Measurements from ENCODE around the gene FALEC.

Gene FALEC

DNA sequence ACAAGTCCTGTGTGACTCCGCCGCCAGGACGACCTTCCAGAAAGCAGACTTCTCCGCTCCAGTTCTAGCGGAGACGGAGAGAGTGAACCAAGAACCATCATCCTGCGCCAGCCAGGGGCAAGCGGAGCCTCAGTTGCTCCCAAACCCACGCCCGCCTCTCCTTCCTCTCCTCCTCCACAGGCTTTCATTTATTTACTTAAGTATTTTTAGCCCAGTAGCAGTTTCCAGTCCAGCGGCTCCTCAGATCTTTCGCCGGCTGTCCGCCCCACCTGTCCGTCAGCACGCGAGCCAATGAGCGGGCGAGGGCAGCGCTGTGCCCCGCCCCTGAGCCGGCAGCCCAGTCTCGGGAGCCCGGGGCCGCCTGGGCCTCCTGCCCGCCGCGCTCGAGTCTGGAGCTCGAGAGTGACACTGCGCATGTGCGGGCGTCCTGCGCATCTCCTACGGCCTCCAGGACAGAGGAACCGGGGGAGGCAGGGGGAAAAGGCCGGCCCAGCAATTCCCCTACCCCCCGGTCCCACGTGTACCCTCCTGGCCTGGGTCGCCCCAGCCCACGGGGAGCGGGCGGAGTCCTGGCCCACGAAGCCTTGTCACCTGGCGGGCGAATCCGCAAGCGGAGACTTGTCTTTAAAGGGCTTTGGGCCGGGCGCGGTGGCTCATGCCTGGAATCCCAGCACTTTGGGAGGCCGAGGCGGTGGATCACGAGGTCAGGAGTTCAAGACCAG, at the start of gene FALEC:
FALEC (plus strand) TSS at position 425 of the 722 bp plus-strand sequence.
- peak; percentile 70 for FAIRE-seq

DNA sequence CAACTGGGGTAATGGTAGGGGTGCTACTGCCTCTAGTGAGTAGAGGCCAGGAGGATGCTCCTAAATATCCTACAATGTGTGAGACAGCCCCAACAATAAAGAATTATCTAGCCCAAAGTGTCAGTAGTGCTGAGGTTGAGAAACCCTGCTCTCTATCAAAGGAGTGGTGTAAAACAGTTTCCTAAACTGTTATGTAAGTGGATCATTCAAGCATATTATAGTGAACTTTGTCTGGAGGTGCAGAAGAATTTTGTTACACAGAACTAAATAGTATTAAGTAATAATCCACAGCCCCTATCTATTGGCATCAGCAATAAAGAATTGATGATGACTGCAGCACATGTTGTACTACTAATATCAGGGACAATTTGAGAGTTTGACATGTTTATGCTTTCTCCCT, 48.6 kb upstream of the FALEC start:
- FAIRE-seq = no peak

- no peak for FAIRE-seq
Observed at GRCh38 chr1:150469291-150469690, 46.3 kb upstream of the FALEC start.

DNA sequence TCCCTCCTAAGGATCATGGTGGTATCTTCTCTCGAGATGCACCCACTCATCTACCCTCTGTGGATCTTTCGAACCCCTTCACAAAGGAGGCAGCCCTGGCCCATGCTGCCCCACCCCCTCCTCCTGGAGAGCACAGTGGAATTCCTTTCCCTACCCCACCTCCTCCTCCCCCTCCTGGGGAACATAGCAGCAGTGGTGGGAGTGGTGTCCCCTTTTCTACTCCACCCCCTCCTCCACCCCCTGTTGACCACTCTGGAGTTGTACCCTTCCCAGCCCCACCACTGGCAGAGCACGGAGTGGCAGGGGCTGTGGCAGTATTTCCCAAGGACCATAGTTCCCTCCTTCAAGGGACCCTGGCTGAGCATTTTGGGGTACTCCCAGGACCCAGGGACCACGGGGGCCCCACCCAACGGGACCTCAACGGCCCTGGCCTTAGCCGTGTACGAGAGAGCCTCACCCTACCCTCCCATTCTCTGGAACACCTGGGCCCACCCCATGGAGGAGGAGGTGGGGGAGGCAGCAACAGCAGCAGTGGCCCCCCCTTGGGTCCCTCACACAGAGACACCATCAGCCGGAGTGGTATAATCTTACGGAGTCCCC, 42.9 kb upstream of the FALEC start:
- no peak for FAIRE-seq

DNA sequence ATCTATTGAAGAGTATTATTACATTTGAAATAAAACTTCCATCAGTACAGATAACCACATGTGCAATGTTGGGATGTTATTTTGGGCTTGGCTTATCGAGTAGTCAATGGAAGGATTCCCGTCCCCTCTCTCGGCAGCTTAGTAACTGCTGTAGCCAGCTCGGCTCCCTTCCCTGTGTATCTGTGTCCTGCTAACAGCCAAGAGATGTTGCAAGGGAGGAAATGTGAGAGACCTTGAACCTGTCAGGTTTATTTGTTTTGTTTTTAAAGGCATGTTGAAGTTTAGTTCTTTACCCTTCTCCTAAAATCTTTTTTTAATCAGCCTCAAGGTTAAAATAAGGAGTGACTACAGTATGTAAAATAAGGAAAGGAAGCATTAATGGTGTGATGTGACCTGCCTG, 41.9 kb upstream of the FALEC start:
- FAIRE-seq = no peak

DNA sequence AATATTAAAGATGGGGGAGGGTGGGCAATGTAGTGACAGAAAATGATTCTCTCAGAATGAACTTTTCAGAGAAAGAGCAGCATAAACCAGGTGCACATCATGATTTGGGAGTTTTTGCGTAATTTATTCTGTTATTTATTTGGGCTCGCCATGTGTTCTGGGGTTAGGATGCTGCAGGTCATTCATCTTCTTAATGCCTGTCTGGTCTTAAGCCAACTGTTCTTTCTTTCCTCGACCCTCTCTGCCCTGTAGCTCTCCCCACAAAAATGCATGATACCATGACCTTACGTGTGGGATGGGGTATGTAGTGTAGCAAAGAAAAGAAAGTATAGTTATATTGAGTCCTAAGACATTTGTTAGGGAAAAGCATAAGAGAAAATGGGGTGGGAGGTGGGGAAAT, 40.7 kb upstream of the FALEC start:
- no peak for FAIRE-seq

GRCh38 chr1:150476754-150477153, 38.8 kb upstream of the FALEC start:
- no peak for FAIRE-seq

GRCh38 chr1:150477320-150477719, 38.2 kb upstream of the FALEC start:
- no peak for FAIRE-seq

GRCh38 chr1:150477733-150478132, 37.8 kb upstream of the FALEC start:
- FAIRE-seq = no peak

DNA sequence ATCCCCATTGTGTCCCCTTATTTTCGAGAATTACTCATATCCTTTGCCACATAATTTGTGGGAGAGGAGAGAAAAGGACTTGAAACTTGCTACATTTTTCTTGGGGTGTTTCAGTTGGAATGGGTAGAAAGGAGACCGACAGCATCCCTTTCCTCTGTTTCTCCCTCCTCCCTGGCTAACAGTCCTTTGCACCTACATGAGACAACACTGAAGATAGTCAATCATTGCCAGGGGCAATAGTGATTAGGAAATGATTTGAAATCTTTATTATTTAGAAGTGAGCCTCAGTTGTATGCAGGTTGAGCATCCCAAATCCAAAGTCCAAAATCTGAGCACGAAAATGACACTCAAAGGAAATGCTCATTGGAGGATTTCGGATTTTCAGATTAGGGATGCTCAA, 36.2 kb upstream of the FALEC start:
- no peak for FAIRE-seq

GRCh38 chr1:150479927-150480352, 35.6 kb upstream of the FALEC start:
- no peak for FAIRE-seq

DNA sequence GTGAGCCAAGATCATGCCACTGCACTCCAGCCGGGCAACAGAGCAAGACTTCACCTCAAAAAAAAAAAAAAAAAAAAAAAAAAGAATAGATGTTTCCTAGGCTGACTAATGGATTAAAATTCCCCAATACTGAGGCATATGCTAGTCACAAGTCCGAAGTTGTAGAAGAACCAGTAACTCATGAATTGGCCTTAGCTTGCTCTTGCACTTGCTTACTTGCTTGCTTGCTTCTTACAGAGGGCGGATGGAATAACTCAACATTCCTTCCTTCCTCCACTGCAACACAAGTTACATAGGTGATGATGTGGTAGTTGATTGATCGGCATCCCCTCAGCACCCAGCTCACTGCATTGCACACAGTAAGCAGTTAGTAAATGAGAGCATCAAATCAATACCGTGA, 31.1 kb upstream of the FALEC start:
- peak; percentile 95 for FAIRE-seq

DNA sequence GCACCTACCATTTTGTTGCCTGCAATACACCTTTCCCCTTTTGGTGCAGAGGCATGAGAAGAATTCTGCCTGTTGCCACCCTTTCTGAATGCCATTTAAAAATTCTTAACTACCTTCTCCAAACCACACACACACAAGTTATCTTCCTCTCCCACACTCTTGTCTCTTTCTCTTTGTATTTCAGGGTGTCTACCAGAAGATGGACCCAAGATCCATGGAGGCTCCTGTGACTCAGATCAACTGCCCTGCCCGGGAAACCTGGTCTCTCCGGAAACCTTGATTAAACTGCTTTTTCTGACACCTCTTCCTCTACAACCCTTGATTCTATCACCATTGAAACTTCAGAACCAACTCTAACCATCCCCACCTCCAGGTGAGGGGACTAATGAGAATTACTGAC, 30.7 kb upstream of the FALEC start:
- no peak for FAIRE-seq

DNA sequence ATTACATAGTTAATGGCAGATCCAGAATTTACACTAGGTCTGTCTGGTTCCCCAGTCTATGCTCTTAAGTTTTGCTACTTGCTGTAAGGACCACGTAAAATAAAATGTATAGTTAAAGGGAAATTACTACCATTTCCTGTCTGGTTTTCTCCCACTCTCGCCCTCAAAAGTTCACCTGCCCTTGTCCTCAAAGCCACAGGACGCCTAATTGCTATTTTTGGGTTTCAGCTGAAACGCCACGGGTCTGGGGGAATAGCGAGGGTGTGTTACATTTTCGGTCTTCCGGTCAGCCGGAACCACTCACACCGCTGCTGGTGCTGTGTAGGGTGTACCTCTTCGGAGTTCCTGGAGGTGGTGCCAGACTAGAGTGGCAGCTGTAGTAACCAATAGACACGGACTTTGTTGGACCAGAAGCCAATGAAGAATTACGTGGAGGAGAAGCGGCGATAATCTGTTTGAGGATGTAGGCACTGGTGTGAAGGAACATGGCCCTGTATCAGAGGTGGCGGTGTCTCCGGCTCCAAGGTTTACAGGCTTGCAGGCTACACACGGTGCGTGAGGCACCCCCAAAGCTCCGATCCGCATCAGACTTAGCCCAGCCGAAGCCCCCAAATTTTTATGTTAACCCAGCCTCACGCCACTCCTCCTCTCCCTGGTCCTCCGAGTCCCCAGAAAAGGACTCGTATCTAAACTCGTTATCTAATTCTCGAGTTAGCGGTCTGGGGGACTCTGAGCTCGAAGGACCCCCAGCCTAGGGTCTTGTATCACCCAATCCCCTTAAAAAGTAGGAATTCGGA, 28.4 kb upstream of the FALEC start, which contains the start of gene TARS2:
TARS2 (plus strand) TSS at position 454 of the 797 bp plus-strand sequence; CDS start at position 486, 32 bp downstream.
- peak; percentile 95 for FAIRE-seq

DNA sequence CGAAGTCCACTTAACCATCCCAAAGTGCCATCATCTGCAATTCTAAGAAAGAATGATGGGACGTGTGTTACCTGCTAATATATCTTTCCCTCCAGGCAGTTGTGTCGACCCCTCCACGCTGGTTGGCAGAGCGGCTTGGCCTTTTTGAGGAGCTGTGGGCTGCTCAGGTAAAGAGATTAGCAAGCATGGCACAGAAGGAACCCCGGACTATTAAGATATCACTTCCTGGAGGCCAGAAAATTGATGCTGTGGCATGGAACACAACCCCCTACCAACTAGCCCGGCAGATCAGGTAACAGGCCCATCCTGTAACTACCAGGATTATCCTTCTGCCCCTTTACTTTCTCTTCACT, 27.8 kb upstream of the FALEC start:
- no peak for FAIRE-seq

GRCh38 chr1:150493175-150493574, 22.4 kb upstream of the FALEC start:
- no peak for FAIRE-seq

- no peak for FAIRE-seq
Observed at GRCh38 chr1:150498342-150498741, 17.2 kb upstream of the FALEC start.

GRCh38 chr1:150505431-150505830, 10.1 kb upstream of the FALEC start:
- no peak for FAIRE-seq

GRCh38 chr1:150507912-150508864, 7.4 kb upstream of the FALEC start, which contains the start of gene ECM1:
ECM1 (plus strand) TSS chr1:150508109; CDS start chr1:150508210, 101 bp downstream.
- FAIRE-seq = peak; percentile 8

GRCh38 chr1:150508982-150509381, 6.6 kb upstream of the FALEC start:
- no peak for FAIRE-seq

DNA sequence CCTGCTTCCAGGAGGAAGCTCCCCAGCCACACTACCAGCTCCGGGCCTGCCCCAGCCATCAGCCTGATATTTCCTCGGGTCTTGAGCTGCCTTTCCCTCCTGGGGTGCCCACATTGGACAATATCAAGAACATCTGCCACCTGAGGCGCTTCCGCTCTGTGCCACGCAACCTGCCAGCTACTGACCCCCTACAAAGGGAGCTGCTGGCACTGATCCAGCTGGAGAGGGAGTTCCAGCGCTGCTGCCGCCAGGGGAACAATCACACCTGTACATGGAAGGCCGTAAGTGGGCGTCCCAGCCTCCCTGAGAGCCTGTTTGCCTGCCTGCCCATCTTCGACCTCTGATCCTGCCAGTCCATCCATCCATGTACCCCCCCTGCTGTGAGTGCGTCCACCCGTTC, 4.0 kb upstream of the FALEC start:
- FAIRE-seq = no peak

- FAIRE-seq = no peak
Observed at GRCh38 chr1:150511985-150512660, 3.4 kb upstream of the FALEC start.

Data from G401.6 (cell line).